GDM1 (cell line): ENCODE results near the gene PCYT1A.
A peak's percentile ranks its signal among the peaks of the same experiment; 100 is the strongest.

Experiments
- DNase-seq: peaks from one replicate; lab custom pipeline; 2025; lab: John Stamatoyannopoulos, UW

Gene PCYT1A

DNA sequence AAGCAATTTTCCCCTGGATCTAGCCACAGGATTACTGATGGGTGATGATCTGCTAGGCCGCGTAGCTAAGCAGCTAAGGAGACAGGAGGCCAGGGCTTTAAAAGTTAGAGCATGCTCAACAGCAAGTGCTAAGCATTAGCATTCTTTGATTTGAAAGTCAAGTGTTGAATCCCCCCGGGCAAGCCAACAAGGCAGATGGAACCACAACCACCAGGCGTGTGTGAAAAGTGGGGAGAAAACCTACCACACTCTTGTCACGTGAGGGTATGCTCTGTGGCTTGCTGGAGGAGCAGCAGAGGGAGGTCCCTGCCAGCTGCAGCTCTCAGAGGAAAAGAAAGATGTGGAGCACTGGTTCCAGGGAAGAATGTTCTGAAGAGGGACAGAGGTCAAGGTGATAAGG is 50.3 kb downstream of the PCYT1A start:
- DNase-seq, result no peak

DNA sequence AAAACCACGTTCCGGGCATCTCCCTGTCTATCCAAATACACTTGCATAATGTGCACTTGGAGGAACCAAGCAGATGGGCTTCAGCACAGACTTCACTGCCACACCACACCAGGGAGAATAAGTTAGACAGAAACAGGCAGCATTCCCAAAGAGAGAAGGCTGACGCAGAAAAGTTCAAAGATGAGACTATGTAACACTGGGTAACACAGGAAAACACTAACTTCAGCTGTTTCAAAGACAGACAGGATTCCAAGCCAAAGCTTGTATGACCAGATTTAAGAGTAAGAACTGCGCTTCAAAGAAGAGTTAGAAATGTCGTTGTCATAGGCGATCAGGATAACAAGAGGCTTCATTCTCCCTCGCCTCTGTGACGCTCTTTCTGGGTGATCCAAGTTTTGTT is 51.3 kb downstream of the PCYT1A start:
- DNase-seq, result no peak

DNA sequence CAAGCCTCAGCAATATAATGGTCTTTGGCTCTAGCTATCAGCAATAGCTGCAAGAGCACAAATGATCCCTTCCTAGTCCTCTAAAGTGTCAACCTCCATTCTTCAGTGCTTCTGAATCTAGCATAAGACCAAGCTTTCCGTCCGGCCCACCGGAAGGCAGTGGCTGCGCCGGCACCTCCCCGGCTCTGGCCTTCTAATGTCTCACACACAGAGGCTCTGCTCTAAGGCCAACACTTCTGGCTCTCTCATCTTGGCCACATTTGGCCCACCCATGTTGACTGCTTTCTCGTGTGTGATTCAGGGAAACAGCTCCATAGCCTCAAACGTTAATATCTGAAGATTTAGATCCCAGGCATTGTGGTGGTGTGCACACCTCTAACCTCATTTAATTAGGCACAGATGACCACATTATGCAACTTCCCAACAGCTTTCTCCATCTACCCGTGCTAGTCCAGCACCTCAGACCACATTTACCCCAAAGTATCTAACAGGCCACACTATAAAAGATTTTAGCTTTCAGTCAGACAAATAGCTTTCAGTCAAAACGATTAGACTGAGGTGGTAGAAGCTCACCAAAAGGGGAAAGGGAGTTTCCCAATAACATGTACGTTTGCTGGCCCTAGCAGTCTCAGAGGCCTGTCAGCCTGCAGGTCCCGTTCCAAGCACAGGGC is 51.9 kb downstream of the PCYT1A start:
- no peak for DNase-seq

DNA sequence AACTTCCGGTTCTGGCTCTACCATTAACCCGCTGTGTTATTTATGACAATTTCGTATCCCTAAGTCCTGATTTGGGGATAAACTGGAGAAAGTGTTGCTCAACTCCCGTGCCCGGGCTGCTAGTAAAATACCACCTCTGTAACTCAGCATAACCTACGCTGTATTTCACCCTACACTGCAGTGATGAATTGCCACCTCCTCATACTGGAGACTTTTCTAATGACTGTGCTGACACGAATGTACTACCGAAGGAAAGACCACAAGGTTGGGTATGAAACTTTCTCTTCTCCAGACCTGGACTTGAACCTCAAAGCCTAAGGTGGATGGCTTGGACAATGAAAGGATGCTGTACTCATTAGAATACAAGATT is 54.7 kb downstream of the PCYT1A start:
- no peak for DNase-seq

DNA sequence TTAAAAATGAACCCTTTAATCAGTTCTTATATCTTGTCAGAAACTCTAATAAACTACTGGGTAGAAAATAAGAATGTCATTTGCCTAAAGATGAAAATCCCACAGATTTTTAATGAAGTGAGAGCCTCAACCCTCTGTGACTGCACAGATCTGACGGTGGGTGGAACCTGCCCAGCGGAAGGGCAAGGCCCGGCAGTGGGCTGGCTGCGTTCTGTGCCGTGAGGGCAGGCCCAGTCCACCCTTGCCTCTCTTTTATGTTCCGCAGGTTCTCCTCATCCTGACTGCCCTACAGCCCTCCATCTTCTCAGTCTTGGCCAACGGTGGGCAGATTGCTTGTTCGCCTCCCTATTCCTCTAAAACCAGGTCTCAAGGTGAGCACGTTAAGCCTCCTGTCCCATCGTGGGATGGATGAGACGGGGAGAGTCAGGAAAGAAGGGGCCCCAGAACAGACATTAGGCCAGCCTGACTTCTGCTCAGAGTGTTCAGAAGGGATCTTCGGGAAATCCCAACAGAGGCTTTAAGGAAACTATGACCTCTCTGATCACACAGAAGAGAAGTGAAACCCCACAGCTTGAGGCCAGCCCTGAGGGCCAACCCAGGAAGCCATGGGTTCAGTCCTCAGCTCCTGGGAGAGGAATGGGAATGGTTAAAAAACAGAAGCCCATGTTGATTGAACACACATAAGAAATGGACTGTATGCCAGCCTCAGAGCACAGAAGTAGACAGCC is 55.2 kb downstream of the PCYT1A start:
- no peak for DNase-seq

DNA sequence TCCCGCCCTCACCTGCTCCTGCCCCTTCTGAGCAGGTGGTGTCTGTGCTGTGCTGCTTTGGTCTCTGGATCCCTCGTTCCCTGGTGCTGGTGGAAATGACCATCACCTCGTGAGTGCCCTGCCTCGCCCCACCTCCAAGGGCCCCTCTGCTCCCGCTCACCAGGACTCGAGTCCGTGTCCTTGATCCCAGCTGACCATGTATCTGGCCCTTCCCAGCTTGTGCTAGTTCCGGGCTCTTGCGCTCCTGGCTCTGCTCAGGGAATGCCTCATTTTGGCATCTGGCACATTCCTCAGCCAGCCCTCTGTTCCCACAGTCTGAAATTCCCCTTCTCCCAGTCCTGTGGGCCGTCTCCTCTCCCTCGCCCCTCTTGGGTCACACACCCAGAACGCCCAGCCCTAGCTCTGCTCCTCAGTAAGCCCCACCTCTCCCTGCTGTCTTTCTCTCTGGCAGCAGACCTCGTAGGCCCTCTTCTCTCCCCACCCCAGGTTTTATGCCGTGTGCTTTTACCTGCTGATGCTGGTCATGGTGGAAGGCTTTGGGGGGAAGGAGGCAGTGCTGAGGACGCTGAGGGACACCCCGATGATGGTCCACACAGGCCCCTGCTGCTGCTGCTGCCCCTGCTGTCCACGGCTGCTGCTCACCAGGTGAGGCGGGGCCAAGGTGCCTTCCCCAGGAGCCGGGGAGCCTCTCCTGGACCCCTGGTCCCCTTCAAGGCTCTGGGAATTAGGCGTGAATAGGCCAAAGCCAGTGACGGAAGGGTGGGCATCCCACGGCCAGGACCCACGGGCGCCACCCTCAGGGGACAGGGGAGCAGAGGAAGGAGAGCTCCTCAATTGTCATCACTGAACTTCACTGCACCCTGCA is 59.7 kb downstream of the PCYT1A start:
- no peak for DNase-seq

DNA sequence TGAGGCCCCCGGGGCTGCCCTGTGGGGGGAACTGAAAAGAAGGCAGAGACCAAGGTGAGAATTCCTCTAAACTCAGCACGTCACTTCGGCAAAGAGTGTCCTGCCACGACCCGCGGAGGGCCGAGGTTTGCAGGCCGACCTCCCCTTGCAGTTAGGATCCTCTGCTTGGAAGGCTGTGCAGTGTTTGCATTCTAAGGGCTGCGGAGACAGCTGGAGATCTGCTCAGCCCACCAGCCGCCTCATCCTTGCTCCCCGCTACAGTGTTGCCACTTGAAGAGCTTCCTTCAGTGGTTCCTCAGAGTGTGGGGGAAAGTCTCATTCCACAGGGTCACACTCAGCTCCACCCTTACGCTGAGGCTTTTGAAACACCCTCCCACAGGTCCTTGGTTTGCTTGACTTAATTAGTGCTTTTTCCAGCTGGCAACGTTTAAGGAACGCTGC is 60.4 kb downstream of the PCYT1A start:
- DNase-seq, result no peak

DNA sequence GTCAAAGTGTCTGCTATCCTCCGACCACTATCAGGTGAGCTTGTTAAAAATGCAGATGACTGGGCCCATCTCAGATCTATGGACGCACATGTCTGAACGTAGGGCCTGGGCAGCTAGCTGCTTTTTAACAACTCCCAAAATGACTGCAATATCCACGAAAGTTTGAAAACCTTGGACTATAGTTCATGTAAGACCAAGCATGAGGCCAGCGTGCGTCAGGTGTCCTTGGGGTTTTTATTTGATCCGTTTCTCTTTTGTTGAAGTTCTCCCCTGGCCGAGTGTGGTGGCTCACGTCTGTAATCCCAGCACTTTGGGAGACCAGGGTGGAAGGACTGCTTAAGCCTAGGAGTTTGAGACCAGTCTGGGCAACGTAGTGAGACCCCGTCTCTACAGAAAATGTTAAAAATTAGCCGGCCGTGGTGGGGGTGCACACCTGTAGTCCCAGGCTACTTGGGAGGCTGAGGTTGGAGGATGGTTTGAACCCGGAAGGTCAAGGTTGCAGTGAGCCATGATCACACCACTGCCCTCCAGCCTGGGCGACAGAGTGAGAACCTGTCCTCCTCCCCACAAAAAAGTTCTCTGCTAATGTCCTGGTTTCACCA is 61.7 kb downstream of the PCYT1A start:
- DNase-seq, result no peak

DNA sequence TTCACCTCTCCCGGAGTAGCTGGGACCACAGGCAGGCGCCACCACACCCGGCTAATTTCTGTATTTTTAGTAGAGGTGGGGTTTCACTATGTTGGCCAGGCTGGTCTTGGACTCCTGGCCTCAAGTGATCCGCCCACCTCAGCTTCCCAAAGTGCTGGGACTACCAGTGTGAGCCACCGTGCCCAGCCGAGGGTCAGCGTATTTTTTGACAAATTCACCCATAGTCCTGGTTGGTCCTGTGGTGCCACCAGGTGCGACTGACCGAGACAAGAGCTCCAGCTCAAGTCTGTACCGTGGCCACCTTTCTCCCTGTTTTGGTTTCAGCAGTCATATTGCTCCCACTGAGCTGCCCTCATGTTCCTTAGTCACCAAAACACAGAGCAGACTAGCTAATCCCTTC is 62.4 kb downstream of the PCYT1A start:
- no peak for DNase-seq

DNA sequence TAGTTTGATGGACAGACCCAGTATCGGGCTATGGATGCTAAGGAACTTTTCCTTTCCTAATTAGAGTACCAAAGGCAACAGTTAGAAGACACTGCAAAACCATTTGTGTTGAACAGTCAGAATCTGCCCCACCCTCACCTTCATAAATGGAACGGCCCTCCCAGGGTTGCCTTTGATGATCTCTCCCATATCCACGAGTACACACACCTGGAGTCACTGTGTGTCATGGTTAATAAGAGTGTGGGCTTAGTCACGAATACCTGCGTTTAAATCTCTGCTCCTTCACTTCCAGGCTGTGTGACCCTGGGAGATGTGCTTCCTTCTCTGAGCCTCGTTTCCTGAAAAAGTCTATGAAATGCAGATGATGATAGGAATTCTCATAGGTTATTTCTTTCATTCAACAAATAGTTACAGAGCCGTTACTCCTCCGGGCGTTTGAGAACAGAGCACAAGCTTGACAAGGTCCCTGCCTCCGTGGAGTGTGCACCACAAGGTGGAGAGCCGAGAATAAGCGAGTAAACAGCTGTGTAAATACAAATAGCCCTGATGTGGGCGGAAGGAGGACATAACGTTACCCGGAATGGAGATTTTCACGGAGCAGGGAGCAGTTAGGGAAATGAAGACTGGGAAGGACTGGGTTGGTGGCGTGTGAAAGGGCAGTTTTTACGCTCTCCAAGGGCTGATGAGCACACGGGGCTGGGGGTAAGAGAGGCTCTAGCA is 64.5 kb downstream of the PCYT1A start:
- no peak for DNase-seq

DNA sequence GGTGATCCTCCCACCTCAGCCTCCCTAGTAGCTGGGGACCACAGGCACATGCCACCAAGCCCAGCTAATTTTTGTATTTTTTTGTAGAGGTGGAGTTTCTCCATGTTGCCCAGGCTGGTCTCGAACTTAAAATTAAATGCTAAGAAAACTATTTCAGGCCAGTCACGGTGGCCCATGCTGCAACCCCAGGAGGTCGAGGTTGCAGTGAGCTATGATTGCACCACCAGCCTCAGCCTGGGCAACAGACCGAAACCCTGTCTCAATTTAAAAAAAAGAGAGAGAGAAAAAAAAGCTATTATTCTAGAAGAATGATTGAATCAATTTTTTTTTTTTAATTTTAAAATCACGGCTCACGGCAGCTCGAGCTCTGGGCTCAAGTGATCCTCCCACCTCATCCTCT is 66.5 kb downstream of the PCYT1A start:
- no peak for DNase-seq

DNA sequence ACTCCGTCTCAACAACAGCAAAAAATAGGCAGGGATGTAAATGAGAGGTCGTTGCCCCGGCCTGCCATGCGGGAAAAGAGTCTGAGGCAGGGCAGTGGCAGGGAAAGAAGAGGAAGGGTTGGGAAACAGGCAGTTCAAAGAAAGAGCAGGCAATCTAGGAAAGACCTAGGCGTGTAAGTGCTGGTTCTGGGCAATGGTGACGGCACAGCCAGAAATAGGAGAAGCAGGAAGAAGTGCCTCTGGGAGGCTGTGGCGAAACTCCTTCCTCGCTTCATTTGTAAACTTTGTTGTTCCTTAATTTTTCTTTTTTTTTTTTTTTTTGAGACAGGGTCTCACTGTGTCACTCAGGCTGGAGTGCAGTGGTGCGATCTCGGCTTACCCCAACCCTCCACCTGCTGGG is 66.9 kb downstream of the PCYT1A start:
- DNase-seq, result peak; percentile 10

DNA sequence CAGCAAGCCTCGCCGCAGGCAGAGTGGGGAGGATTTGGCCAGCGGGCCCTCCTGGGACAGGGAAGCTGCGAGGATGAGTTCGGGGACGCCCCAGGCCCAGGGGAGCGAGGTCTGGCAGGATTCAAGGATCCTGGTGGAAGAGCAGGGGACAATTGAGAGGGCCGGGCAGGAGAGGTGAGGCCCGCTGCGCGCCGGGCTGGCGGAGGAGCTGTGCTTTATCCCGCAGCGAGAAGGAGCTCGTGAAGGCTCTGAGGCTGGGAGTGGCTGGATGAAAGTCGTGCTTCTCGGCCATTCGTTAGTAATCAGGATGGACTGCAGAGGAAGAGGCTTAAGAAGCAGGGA is 67.6 kb downstream of the PCYT1A start:
- no peak for DNase-seq

DNA sequence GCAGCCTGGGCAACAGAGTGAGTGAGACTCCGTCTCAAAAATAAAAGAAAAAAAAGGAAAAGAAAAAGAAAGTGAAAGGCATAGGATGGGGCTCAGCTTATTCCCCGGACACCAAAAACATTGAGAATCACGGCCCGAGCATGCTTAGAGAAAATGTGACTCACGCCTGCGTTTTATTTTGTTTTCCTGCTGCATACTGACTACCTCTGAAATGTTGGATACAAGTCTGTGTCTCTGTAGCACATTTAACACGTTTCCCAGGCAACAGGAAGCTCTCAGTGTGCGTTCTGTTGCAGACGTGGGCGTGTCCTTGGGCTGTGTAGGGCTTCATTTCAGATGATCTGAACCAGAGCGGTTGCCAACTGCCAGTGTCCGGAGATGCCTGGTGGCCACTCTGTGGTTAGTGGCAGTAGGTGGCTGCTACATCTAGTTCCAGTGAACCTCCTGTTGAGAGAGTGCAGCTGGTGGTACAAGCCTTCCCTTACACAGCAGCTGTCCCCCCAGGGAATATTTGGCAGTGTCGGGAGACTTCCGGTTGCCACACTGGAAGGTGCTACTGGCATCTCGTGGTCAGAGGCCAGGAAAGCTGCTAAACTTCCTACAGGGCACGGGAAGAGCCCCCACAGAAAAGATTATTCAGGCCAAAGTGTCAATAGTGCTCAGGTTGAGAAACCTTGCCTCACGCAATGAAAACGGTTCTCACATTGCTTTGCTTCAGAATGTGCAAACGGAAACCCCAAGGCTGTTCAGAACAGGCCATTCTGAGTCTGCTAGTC is 68.1 kb downstream of the PCYT1A start:
- DNase-seq, result no peak

DNA sequence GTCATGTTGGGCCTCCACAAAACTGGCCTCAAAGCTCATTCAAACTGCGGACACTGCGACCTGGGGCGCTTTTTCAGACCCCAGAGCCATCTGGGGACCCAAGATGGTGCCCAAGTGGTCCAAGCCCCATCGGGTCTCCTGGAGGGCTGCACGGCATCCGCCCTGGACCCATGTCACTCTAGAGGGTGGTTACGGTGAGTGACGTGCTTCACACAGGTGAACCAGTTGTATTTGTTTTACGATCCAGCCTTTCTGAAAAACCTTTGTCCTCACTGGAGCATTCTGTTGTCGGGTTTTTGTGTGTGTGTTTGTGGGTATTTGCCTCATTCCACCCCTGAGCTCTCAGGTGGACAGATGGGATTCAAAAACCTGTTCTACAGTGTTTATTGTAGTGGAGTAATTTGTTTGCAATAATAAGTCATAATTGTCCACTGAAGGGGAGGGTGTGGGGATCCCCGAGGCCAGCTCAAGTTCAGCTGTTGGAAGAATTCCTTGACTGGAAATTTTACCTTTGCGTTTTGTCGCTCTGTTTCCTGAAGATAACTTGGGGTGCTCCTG is 69.3 kb downstream of the PCYT1A start:
- DNase-seq, result no peak

DNA sequence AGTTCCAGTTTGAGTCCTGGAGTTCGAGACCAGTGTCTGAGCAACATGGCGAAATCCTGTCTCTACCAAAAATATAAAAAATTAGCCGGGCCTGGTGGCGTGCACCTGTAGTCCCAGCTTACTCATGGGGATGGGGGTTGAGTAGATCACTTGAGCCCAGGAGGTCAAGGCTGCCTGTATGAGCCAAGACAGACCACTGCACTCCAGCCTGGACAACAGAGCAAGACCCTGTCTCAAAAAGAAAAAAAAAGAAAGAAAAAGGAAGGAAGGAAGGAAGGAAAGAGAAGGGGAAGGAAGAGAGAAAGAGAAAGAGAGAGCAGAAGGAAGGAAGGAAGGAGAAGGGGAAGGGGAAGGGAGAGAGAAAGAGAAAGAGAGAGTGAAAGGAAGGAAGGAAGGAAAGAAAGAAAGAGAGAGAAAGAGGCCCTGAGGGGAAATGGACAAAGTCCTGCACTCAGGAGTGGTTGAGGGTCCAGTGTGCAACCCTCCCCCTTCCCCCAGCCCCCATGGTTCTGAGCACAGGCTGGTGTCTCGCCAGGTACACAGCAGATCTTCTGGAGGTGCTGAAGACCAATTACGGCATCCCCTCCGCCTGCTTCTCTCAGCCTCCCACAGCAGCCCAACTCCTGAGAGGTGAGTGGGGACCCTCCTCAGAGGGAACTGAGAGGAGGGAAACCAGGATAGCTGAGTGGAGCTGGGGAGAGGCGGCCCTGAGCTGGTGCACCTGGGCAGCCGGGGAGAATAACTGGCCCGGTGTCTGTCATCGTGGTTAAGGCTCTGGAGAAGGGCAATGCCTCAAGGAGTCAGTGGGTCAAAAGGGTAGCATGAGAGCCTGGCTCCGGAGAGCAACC is 70.0 kb downstream of the PCYT1A start:
- DNase-seq, result no peak

DNA sequence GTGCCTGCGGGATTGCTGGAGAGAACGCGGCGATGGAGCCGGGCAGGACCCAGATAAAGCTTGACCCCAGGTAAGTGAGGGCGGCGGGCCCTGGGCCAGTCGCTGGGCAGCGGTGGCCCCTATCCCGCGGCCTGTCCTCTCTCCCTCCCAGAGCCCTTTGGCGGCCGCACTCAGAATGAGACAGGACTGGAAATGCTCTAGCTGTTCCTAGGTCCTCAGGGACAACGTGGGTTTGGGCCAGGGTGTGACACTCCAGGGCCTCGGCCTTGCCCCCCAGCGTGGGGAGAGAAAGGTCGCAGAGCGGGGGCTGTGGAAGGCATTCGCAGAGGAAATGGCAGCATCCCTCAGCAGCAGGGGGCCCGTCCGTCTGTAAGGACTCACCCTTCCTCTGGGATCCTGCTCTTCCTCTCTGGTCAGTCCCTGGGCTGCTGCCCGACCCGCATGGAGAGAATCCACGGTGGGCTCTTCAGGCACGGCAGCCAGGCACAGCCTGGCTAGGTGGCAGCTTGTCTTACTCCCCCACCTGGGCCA is 70.8 kb downstream of the PCYT1A start:
- DNase-seq, result no peak

DNA sequence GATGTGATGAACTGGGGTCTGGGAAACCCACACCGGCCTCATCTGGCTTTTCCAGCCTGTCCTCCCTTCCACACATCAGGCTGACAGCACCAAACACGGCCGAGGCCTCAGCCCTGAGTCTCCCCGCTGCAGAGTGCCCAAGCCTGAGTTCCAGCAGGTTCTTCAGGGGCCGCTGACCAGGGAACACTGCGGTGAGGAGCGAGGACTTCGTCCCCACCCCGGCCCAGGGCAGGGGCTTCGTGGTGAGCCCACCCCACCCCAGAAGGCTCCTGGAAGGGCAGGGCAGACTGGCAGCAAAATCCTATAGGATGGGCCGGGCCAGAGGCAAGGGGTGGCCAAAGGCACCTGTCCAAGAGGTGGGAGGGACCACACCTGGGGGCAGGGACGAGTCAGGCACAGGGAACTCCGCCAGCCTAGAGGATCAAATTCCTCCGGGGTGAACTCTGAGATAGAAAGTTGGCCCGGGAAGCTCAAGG is 71.4 kb downstream of the PCYT1A start, which contains the start of gene SLC51A:
SLC51A (plus strand) TSS at position 446 of the 476 bp plus-strand sequence. CDS start 179 bp downstream, outside the sequence.
- no peak for DNase-seq

DNA sequence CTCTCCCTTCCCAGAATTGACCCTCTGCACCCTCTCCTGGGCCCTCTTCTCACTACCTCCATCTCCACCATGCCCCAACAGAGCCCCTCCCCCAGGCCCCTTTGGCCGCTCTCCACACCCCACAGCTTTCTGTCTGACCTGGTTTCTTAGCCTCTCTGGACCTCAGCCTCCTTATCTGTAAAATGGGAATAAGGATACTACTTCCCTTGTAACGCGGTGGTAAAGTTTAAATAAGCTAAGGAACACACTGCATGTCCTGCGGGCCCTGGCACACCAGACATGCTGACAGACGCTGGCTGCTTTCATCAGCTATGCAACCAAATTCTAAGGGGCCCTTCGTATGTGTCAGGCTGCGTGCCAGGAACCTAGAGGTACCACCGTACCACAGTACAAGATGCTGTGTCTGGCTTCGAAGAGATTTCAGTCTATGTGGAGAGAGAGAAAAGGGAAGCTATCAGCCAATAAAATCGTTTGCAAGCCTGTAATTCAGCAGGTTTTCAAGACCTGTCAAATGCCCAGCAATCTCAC is 72.0 kb downstream of the PCYT1A start:
- DNase-seq, result no peak
